Neural progenitor cell (in vitro differentiated cells): Measurements from ENCODE around the gene TRMT1.
A peak's percentile ranks its signal among the peaks of the same experiment; 100 is the strongest.

ENCODE experiments used
- EZH2 ChIP-seq: fragments of 200-600 bp; sonication (generic); IDR thresholded peaks from 2 replicates; pipeline ENCODE4 v1.6.1; 2017; ENCODE audit warnings: antibody characterized with exemption, mild to moderate bottlenecking, moderate library complexity
- TF ChIP-seq, protein P1 (sequence below): fragments of 200-600 bp; sonication (generic); IDR thresholded peaks from 2 replicates; pipeline ENCODE4 v1.5.1; 2017; ENCODE audit warnings: antibody characterized with exemption, mild to moderate bottlenecking

DNA sequence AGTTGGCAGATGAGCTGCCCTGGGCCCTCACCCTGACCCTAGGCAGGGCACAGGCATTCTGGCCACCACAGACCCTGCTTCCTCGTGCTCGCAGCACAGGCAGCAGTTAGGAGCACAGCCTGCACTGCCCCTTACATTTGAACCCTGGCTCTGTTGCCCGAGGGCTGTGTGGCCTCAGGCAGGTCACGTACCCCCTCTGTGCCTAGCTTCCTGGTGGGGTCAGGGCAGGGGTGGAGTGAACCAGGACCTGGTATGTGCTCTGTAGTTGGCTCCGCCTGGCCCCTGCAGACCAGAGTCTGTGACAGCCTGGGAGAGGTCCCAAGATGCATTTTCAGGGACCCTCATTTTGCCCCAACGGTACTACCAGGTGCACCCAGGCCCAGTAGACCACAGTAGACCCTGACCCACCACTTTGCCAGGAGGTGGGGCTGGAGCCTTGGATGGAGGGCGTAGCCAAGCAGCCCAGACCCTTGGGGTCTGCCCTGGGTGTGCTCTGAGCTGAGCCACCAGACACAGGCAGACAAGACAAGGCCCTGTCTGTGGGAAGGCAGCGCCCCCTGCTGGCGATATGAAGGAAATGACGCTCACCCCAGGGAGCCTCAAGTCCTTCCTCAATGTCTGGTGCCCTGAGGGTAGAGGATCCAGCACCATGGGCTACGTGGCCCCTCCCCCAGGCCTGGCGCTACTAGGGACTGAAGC, 23.0 kb downstream of the TRMT1 start:
- TF ChIP-seq, protein P1, sequence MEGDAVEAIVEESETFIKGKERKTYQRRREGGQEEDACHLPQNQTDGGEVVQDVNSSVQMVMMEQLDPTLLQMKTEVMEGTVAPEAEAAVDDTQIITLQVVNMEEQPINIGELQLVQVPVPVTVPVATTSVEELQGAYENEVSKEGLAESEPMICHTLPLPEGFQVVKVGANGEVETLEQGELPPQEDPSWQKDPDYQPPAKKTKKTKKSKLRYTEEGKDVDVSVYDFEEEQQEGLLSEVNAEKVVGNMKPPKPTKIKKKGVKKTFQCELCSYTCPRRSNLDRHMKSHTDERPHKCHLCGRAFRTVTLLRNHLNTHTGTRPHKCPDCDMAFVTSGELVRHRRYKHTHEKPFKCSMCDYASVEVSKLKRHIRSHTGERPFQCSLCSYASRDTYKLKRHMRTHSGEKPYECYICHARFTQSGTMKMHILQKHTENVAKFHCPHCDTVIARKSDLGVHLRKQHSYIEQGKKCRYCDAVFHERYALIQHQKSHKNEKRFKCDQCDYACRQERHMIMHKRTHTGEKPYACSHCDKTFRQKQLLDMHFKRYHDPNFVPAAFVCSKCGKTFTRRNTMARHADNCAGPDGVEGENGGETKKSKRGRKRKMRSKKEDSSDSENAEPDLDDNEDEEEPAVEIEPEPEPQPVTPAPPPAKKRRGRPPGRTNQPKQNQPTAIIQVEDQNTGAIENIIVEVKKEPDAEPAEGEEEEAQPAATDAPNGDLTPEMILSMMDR: peak; percentile 91
- TF ChIP-seq EZH2: no peak
